Measurements from ENCODE around the gene CDK15. TPM values are rescaled to one million over a fixed set of nuclear protein-coding genes. Genes with fewer than 3 reads are reported as not detected.
A peak's percentile ranks its signal among the peaks of the same experiment; 100 is the strongest.

The CDK15 gene
- total RNA-seq, 2 experiments from 2014 or later: not detected

DNA sequence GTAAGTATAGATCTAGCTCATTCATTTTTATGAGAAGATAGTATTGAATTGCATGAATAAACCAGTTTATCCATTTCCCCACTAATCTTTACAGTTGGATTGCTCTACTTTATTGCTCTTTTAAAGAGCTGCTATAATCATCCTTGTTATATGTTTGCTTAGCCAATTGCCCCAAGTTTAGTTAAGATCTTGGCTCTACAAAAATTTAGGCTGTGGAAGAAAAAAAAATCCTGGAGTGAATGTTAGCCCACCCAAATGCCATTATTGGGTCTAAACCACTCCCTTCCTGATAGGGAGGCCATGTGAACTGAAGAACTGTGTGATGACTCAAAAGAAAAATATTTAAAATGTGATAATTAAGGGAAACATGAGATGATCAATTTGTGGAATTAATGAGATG is 28.5 kb upstream of the CDK15 start:
- Mint-ChIP-seq H3K36me3 (ENCODE audit: low read depth) (no peaks in the 10 kb centered on the region), H3K4me1 (peaks cover 41% of the 10 kb centered on the region), H3K27ac (no peak overlapping the region), H3K4me3 (no peak overlapping the region), H3K9me3 (no peaks in the 10 kb centered on the region), H3K27me3 (peaks cover 5% of the 10 kb centered on the region)
- ChIA-PET POLR2A (interaction anchor here (1.1 kb wide), 1 partner anchor 489 kb away, joined by 3 read pairs; no protein-coding TSS in a partner anchor), CTCF (interaction anchor here (0.9 to 1.1 kb wide), 3 partner anchors 10 to 444 kb away, joined by 3 read pairs; no protein-coding TSS in a partner anchor)
- DNase-seq: no peak

- ChIA-PET POLR2A (interaction anchor here (0.6 to 2.2 kb wide), 16 partner anchors 12 to 1870 kb away, joined by 3 to 11 read pairs (median 4); partner anchors contain the start of genes CASP8, STRADB, TMEM237 and TRAK2), CTCF (interaction anchor here (0.8 to 2.3 kb wide), 8 partner anchors 11 to 548 kb away, joined by 3 to 8 read pairs (median 4); partner anchors contain the start of genes MPP4, STRADB and TRAK2)
- Mint-ChIP-seq H3K9me3 (no peaks in the 10 kb centered on the region), H3K4me1 (peaks cover 28% of the 10 kb centered on the region), H3K27ac (no peak overlapping the region), H3K27me3 (peaks cover 11% of the 10 kb centered on the region), H3K4me3 (peak overlapping the region; percentile 95), H3K36me3 (ENCODE audit: low read depth) (no peaks in the 10 kb centered on the region)
- no peak for DNase-seq
Measured at GRCh38 chr2:201779901-201780673, 26.2 kb upstream of the CDK15 start.

DNA sequence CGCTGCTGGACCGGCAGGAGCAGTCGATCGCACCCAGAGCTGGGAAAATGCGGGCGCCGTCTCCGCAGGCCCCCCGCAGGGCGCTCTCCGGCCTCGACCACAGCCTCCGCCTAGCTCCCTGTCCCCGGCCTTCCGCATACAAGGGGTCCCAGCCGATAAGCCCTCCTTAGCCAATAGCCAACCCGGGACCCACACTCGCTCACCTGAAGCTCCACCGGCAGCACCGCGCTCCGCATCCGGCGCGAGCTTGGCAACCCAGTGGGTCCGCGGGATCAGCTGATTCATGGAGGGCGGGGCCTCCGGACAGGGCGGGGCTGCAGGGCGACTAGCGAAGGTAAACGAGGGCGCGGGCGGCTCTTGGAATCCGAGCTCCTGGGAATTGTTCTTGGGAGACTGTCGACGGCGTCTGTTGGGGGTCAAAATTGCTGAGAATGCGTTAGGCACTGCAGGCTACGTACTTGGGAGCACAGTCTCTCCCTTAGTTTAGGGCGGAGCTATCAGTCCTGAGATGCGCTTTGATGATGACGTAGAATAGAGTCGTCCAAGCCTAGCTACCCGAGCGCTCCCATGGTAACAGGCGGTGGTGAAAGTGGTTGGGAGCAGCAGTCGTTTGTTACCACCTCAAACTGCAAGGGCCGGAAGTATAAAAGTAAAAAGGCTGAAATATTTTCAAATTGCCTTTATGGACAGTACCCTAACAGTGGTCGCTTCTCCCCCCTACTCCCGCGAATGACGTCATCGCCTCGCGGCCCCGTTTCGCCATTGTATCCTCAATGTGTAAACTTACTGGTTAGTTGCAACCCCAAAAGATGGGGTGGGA is 25.5 kb upstream of the CDK15 start, which contains the start of gene ALS2:
Gene ALS2, minus strand, starts transcription at position 260 of the 820 bp plus-strand sequence. CDS start 12,048 bp downstream, outside the sequence.
- peak; percentile 94 for DNase-seq
- POLR2A ChIA-PET: interaction anchor here (0.6 to 2.2 kb wide), 17 partner anchors 13 to 1870 kb away, joined by 3 to 11 read pairs (median 4); partner anchors contain the start of genes CASP8, STRADB, TMEM237 and TRAK2
- Mint-ChIP-seq H3K36me3 (ENCODE audit: low read depth) (no peaks in the 10 kb centered on the region), H3K9me3 (no peaks in the 10 kb centered on the region), H3K4me3 (peak within 1 kb of the TSS; percentile 95), H3K27me3 (peaks cover 11% of the 10 kb centered on the region), H3K4me1 (peaks cover 26% of the 10 kb centered on the region), H3K27ac (peak within 1 kb of the TSS; percentile 85)
- CTCF ChIA-PET: interaction anchor here (0.8 to 2.3 kb wide), 9 partner anchors 10 to 549 kb away, joined by 3 to 8 read pairs (median 4); partner anchors contain the start of genes MPP4, STRADB, TMEM237 and TRAK2

- H3K27ac Mint-ChIP-seq: peak overlapping the region; percentile 85
- peaks cover 11% of the 10 kb centered on the region for H3K27me3 Mint-ChIP-seq
- ChIA-PET CTCF (interaction anchor here (1.2 to 2.3 kb wide), 3 partner anchors 78 to 546 kb away, joined by 3 to 6 read pairs (median 4); partner anchors contain the start of gene TMEM237), POLR2A (interaction anchor here (1.4 to 2.2 kb wide), 4 partner anchors 13 to 548 kb away, joined by 7 to 11 read pairs (median 8); partner anchors contain the start of genes CASP8 and TMEM237)
- H3K9me3 Mint-ChIP-seq: no peaks in the 10 kb centered on the region
- DNase-seq: no peak
- peaks cover 26% of the 10 kb centered on the region for H3K4me1 Mint-ChIP-seq
- no peaks in the 10 kb centered on the region for H3K36me3 Mint-ChIP-seq (ENCODE audit: low read depth)
- H3K4me3 Mint-ChIP-seq: peak overlapping the region; percentile 95
Measured at GRCh38 chr2:201781557-201782051, 24.7 kb upstream of the CDK15 start.

DNA sequence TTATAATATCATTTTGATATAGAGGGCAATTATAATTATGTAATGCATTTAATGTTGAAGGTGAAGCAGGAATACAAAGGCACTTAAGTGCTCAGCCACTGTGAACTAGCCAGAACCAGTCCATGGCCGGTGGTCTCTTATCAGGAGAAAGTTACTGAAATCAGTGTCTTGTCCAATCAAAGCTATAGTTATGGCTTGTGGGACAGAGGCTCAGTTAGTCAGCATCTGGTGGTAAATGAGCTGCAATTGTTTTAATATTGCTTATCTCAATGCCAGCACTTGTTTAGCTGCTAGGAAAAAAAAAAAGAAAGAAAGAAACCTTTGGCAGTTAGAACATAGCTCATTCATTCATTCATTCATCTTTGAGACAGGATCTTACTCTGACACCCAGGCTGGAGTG is 21.8 kb upstream of the CDK15 start:
- CTCF ChIA-PET: no interaction called here
- no peaks in the 10 kb centered on the region for H3K36me3 Mint-ChIP-seq (ENCODE audit: low read depth)
- no peak for DNase-seq

DNA sequence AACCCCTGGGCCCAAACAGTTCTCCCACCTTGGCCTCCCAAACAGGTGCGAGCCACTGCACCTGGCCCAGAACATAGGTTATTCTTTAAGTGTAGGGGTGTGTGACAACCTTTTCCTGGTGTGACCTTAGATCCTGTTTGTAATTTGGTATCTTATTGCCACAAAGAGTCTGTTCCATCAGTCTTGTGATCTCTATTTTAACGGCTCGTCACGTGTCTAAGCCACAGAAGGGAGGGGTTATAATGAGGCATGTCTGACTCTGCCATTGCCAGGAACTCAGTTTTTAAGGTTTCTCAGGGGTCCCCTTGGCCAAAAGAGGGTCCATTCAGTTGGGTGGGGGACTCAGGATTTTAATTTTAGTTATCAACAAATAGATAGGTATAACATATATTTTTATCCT is 21.2 kb upstream of the CDK15 start:
- Mint-ChIP-seq H3K36me3 (ENCODE audit: low read depth) (no peaks in the 10 kb centered on the region), H3K27ac (no peak overlapping the region), H3K4me1 (peaks cover 9% of the 10 kb centered on the region), H3K27me3 (peaks cover 14% of the 10 kb centered on the region), H3K4me3 (no peak overlapping the region), H3K9me3 (no peaks in the 10 kb centered on the region)
- ChIA-PET POLR2A (no interaction called here), CTCF (no interaction called here)
- no peak for DNase-seq

More for the DNA sequence above, 21.8 kb upstream of the CDK15 start:
- Mint-ChIP-seq H3K27me3 (peaks cover 14% of the 10 kb centered on the region), H3K4me3 (no peak overlapping the region), H3K9me3 (no peaks in the 10 kb centered on the region), H3K27ac (no peak overlapping the region), H3K4me1 (peaks cover 15% of the 10 kb centered on the region)
- POLR2A ChIA-PET: no interaction called here

DNA sequence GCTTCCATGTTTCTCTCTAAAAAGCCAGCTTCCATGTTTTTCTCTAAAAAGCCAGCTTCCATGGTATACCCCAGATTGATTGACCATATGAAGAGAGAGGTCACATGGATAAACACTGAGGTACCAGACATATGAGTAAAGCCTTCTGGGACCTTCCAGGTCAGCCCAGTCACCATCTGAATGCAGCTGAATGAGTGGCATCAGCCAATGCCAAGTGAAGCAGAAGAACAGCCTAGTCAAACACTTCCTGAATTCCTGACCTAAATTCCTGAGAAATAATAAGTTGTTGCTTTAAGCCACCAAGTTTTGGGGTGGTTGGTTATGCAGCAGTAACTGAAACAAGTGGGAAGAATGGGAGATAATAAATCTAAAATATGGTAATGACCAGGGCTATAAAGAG is 19.9 kb upstream of the CDK15 start:
- no peaks in the 10 kb centered on the region for H3K36me3 Mint-ChIP-seq (ENCODE audit: low read depth)
- no peak overlapping the region for H3K27ac Mint-ChIP-seq
- no peaks in the 10 kb centered on the region for H3K9me3 Mint-ChIP-seq
- ChIA-PET CTCF (no interaction called here), POLR2A (no interaction called here)
- peaks cover 16% of the 10 kb centered on the region for H3K27me3 Mint-ChIP-seq
- H3K4me3 Mint-ChIP-seq: no peak overlapping the region
- peaks cover 5% of the 10 kb centered on the region for H3K4me1 Mint-ChIP-seq
- DNase-seq: no peak

DNA sequence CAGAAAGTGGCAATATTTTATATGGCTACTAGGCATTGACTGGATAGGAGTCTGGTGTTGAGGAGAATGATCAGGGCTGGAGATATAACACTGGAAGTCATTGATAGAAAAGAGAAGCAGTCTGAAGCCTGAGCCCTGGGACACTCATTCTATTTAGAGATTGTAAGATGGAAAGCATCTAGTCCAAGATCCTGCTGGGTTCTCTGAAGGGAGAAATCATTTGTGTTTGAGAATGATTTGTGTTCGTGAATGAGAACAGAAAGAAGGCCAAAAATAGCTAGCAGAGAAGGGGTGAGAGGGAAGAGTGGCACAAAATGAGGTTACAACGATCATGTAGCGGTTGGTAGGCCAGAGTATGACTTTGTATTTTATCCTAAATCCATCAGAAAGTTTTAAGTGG is 18.0 kb upstream of the CDK15 start:
- ChIA-PET CTCF (no interaction called here), POLR2A (no interaction called here)
- Mint-ChIP-seq H3K4me3 (no peak overlapping the region), H3K9me3 (no peaks in the 10 kb centered on the region), H3K27ac (no peak overlapping the region), H3K36me3 (ENCODE audit: low read depth) (no peaks in the 10 kb centered on the region), H3K4me1 (no peaks in the 10 kb centered on the region), H3K27me3 (peaks cover 12% of the 10 kb centered on the region)
- no peak for DNase-seq

DNA sequence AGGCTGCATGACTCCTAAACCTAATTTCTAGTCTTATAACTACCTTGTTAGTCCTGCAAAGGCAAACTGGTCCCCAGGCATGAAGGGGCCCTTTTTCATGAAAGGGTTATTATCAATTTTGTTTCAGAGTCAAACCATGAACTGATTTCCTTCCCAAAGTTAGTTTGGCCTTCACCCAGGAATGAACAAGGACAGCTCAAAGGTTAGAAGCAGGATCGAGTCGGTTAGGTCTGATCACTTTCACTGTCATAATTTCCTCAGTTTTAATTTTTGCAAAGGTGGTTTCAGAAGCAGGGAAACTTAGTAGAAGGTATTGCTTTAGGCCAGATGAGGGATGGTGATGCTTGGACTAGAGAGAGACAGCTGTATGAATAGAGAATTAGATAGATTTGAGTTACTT is 16.9 kb upstream of the CDK15 start:
- POLR2A ChIA-PET: no interaction called here
- CTCF ChIA-PET: no interaction called here
- Mint-ChIP-seq H3K27ac (no peak overlapping the region), H3K4me3 (no peak overlapping the region), H3K36me3 (ENCODE audit: low read depth) (no peaks in the 10 kb centered on the region), H3K9me3 (no peaks in the 10 kb centered on the region), H3K27me3 (peaks cover 8% of the 10 kb centered on the region), H3K4me1 (no peaks in the 10 kb centered on the region)
- DNase-seq: no peak

DNA sequence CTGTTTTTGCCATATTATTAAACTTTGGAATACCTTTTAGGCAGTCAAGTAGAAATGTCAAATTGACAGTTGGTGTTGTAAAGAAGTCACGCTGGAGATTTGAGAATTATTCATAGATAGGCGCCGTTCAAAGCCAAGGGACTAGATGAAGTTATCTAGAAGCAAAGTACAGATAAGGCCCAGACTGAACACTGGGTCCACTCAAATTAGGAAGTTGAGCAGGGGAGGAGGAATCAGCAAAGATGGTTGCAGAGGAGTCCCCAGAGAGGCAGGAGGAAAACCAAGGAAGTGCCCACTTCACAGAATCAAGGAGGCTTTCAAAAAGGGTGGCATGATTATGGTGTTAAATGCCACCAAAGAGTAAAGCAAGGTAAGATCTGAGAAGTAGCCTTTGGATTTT is 16.0 kb upstream of the CDK15 start:
- ChIA-PET CTCF (interaction anchor here (1.2 kb wide), 1 partner anchor 10 kb away, joined by 3 read pairs; the partner anchor contains the start of gene ALS2), POLR2A (no interaction called here)
- Mint-ChIP-seq H3K4me1 (no peaks in the 10 kb centered on the region), H3K4me3 (no peak overlapping the region), H3K36me3 (ENCODE audit: low read depth) (no peaks in the 10 kb centered on the region), H3K9me3 (no peaks in the 10 kb centered on the region), H3K27me3 (peaks cover 8% of the 10 kb centered on the region), H3K27ac (no peak overlapping the region)
- DNase-seq: no peak

- POLR2A ChIA-PET: no interaction called here
Measured at GRCh38 chr2:201790989-201791388, 15.3 kb upstream of the CDK15 start.

DNA sequence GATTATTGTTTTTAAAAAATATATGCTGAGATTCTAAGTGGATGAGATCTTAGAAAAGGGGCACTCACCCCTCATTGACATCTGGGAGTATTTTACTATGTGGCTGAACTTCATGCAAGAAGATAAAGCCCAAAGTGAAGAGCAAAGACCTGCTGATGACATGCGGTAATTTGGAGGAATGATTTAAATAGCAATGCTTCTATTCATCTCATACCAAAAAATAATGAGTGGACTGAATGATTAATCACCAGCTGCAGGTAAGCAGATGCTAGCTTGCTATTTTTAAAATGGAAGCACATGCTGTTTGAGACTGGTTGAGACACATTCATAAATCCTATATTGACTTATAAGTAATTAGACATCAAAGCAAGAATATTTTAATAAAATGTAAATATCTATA is 12.7 kb upstream of the CDK15 start:
- Mint-ChIP-seq H3K27me3 (peaks cover 13% of the 10 kb centered on the region), H3K27ac (no peak overlapping the region), H3K4me1 (no peaks in the 10 kb centered on the region), H3K9me3 (no peaks in the 10 kb centered on the region), H3K4me3 (no peak overlapping the region), H3K36me3 (ENCODE audit: low read depth) (no peaks in the 10 kb centered on the region)
- DNase-seq: no peak
- POLR2A ChIA-PET: no interaction called here
- CTCF ChIA-PET: no interaction called here

More at GRCh38 chr2:201790989-201791388, 15.3 kb upstream of the CDK15 start:
- peaks cover 13% of the 10 kb centered on the region for H3K27me3 Mint-ChIP-seq
- H3K9me3 Mint-ChIP-seq: no peaks in the 10 kb centered on the region
- H3K4me1 Mint-ChIP-seq: no peaks in the 10 kb centered on the region
- CTCF ChIA-PET: interaction anchor here (1.2 kb wide), 1 partner anchor 11 kb away, joined by 3 read pairs; the partner anchor contains the start of gene ALS2
- H3K27ac Mint-ChIP-seq: no peak overlapping the region
- no peaks in the 10 kb centered on the region for H3K36me3 Mint-ChIP-seq (ENCODE audit: low read depth)
- DNase-seq: no peak
- no peak overlapping the region for H3K4me3 Mint-ChIP-seq

DNA sequence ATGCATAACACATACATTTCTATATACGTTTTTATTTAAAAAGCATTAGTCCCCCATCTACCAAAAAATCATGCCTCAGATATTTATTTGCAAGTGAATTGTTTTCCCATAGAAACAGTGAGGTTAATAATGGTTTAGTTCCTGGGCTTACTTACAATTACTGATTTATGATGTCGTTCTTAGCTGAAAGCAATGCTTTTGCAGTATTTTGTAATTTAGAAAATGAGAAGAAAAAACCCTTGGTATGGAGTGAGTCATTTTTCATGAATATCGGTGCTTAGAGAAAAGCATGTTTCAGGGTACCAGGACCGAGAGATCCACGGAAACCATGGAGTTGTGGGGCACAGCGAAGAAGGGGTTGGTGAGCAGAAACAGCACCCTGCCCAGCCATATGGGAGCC is 12.0 kb upstream of the CDK15 start:
- CTCF ChIA-PET: no interaction called here
- Mint-ChIP-seq H3K9me3 (no peaks in the 10 kb centered on the region), H3K27me3 (peaks cover 13% of the 10 kb centered on the region), H3K27ac (no peak overlapping the region), H3K36me3 (ENCODE audit: low read depth) (no peaks in the 10 kb centered on the region), H3K4me3 (no peak overlapping the region), H3K4me1 (no peaks in the 10 kb centered on the region)
- DNase-seq: no peak
- POLR2A ChIA-PET: no interaction called here
